Kidney glomerular epithelial cell (primary cell): ENCODE results near the gene CPE.
A peak's percentile ranks its signal among the peaks of the same experiment; 100 is the strongest.
"Not testable (repeated sequence)": the region's sequence is repeated elsewhere in the genome, so short reads cannot be mapped to it uniquely, and the experiment has no call there.

Experiments used
- DNase-seq: peaks from one replicate; lab custom pipeline; 2025; lab: John Stamatoyannopoulos, UW

CPE gene

DNA sequence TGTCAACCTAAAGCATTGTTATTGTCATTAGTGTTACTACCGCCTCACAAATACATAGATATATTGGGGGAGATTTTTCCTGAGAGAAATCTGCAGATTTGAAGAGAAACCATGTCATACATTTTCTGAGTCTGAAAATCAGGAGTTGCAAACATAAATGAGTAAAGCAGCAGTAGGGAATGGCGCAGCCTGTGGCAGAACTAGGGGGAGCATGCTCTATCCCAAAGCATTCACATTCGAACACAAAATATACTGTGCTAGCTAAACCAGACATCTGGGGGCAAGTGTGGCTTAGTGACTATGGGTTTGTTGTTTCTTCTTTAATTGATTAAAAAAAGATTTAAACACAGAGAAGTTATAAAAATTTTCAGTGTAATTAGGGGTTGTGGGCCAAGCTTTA, 83.2 kb downstream of the CPE start:
- DNase-seq, result no peak

DNA sequence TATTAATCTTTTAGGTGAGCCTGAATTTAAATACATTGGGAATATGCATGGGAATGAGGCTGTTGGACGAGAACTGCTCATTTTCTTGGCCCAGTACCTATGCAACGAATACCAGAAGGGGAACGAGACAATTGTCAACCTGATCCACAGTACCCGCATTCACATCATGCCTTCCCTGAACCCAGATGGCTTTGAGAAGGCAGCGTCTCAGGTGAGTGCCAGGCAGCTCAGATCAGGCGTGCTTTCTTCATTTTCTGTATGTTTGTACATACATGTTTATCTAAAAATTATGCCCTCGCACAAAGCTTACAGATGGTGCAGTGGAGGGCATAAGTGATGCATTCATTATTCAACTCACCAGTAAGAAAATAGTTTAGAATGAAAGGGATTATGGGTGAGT, 85.6 kb downstream of the CPE start:
- no peak for DNase-seq

DNA sequence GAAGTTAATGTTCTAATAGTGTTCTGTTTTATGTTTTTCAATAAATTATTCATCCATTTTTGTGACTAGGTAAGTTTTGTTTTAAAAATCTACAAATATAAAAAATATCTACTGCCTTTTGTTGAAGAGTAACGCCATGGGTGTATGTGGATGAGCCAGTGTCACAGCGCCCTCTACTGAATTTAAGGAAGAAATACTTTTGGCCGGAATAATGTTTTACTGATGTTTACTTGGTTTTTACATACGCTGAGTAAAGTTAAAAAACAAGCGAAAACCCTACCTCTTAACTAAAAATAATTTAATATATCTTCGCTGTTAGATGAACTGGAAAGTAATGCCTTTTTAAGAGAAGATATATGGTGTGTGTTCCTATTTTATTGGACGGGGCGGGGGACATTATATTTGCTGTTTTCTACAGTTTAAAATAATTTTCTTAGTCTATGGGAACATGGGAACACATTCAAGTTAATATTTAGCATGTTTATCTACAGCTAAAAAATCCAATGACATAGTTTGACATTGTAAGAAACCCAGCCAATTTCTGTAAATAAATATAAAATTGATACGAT, 86.1 kb downstream of the CPE start:
- DNase-seq, result peak; percentile 48

DNA sequence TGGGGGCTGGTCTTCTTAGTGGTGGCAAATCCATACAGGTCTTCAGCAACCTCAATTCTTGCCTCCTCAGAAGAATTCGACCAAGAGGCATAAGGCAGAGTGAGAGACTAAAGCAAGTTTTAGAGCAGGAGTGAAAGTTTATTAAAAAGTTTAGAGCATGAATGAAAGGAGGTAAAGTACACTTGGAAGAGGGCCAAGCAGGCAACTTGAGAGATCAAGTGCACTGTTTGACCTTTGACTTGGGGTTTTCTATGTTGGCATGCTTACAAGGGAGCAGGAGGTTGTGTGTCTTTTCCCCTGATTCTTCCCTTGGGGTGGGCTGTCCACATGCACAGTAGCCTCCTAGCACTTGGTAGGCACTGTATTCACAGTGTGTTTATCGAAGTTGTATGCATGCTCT, 91.2 kb downstream of the CPE start:
- DNase-seq, result no peak

DNA sequence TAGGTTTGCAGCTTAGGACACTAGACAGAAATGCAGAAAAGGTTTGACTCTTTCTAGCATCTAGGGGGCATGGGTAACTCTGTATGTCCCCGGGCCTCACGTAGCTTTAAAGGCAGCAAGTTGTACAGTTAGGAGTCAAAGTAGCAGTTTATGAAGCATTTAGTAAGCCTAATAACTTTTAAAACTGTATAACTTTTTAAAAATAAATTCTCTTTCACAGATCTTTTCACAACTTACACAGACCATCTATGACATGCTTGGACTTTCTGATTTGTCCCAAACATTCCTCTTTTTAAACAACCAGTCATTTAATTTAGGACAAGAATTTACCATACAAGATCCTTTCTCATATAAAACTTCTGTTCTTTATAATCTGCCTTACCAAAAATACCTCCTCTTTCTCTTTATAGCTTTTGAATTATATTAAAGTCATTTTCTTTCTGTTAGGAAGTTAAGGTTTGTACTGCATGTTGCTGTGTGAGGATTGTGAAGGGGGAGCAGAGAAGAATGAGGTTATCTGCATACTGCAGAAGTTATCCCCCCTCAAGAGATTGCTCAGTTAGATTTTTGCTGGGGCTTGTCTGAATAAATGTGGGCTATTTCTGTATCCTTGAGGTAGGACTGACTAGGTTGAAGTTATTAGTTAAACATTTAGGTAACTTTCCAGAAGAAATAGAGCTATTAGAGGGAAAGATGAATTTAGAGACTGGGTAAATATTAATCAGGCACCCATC, 94.3 kb downstream of the CPE start:
- DNase-seq, result no peak

DNA sequence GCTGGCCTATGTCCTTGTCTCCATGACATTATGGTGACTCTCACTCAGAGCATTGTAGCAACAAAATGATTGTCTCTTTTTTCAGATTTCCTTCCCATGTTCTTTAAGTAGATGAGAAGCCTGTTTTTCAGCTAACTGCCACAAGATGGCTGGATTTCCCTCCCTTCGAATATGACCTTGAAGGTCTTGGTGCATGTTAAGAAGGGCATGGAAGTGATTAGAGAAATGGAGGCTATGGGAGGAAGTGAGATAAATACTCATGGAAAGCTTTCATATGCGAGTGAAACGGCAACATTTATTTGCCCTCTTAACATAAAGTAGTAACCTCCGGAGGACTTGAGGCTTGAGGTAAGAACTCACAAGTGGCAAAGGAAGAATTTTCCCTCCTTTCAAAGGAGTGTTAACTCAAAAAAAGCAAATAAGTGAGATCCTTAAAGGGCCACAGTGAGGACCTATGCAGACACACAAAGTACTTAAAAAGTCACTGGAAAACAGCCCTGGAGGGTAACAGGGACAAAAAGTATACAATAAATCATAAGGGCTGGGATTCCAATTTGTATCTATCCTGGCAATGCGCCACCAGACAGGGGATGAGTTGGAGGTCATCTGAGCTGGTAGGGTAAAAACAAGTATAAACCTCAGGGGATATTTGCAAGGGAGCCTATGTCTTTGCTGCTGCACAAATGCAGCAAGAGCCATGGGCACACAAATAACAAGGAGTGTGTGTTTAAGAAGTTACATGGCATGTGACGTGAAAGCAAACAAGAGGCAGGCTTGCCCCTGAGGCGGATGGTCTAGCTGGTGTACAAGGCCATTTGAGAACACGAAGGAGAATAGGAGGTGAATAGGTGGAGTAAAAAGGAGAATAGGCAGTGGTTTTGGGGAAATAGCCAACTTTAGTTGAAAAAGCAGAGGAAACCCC, 96.2 kb downstream of the CPE start:
- DNase-seq, result no peak

DNA sequence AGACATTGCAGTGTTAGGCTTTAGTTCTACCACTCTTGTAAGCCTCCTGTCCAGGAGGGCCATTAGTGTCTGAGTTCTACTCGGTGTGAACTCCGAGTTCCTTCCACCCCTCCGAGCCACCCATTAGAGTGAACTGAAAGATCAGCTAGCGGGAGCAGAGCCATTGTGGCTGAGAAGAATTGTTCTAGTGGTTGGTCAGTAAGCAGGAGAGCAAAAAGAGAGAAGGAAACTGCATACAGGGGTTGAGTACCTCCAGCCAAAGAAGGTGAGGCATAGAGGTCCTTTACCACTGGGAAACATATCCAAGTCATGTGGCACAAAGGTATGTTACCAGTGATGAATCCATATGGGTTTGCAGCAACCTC, 96.9 kb downstream of the CPE start:
- DNase-seq, result no peak

DNA sequence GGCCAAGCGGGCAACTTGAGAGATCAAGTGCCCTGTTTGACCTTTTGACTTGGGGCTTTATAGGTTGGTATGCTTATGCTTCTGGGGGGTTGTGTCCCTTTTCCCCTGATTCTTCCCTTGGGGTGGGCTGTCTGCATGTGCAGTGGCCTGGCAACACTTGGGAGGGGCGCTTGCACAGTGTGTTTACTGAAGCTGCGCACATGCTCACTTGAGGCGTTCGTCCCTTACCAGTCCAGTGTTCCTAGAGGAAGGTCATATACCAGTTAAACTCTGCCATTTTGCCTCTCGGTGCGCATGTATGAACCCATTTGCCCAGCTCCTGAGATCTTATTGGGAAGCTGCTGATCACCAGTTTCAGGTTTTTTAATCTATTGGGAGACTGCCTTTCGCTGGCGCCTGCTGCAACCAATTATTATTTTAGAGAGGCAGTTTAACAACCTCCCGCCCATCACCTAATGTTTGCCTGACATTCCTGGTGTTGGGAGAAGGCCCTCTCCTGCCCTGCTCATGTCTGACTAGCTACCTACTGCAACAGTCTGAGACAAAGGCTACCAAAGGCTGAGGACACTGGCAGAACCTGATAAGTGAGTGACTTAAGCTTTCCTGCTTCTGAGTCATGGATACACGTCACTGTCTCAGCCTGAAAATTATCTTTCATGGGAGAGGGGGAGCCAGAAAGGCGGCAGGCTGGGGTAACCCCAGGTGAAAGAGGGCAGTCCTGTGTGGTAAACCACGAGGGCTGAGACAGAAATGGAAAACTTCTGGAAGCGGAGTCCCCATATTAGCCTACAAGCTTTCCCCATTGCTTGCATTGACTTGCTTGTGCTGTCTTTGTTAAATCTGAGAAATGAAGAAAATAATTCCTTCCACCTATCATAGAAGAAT, 97.6 kb downstream of the CPE start:
- DNase-seq, result no peak

DNA sequence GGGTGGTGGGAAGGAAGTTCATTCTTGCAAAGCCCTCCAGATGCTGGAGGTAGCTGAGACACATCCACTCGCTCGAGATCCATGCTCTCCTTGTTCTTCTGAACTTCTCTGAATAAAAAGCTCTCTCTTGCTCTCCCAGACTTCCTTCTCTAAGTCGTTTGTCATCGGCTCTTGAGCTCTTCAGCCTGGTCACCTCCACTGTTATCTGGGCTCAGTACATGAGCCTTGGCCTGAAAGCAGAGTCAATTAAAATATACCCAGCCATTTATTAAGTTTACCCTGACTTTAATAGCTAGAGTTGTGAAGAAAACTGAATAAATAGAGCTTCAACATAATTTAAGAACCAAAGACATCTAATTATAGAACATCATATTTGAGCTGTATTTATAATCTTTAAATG, 99.0 kb downstream of the CPE start:
- DNase-seq, result no peak

DNA sequence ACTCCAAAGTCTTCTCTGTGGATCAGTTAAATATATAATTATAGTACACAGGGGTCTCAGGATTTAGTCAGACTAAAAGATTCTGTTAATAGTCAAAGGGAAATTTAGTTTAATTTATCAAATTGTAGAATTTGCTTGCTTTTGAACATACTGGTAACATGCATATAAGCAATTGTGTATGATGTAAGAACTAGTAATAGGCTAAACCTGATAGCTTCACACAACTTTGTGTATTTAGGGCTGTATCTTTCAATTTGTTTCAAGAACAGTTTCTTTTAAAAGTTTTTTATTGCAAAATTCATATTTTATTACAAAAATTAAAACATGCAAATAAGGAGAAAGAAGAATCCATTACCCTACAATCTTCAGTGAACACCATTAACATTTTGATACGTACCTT, 99.5 kb downstream of the CPE start:
- no peak for DNase-seq

DNA sequence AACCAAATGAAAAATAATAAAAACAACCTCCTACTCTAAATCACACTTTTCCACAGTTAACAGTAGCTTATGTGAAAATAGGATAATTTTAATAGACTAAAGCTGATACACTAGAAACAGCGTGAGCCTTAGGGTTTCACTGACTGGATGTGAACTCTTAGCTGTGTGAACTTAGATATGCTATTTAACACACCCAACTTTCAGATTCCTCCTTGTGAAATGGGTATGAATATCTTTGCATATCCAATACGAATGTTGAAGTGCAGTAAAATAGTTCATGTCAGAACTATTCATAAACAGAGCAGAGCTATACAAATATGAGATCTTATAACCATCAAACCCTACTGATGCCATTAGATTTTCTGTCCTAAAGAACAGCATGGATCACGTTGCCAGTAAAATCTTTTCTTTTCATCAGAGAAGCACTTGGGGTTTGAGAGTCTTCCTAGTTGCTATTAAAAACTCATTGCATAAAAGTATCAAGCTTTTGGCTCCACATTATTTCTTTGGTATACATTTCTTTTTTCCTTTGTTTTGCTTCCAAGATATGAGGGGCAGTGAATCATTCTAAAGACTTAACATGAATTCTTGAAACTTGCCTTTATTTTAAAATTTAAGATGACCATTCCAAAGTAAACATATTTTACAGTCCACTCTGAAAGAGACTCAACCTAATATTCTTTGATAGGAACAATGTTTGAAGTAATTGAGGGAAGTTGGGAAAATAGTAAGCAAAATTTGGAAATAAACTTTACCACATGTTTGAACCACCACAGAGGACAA, 102.4 kb downstream of the CPE start:
- DNase-seq, result no peak

DNA sequence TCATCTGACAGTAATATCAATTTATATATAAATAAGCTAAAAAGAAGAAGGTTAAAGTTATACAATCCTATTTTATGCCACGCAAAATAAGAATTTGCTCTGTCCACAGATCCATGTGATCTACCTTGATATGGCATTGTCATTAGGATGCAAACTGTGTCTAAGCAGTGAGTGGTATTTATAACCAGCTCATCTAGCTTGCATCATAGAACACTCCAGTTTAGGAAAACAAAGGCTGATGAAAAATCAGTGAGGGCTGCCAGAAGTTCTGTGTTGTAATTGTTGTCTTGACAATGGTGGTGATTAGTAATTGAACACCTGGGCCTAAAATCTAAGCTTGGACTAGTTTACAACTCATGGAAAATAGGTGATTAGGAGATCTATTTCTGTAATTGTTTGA, 111.0 kb downstream of the CPE start:
- DNase-seq, result no peak

DNA sequence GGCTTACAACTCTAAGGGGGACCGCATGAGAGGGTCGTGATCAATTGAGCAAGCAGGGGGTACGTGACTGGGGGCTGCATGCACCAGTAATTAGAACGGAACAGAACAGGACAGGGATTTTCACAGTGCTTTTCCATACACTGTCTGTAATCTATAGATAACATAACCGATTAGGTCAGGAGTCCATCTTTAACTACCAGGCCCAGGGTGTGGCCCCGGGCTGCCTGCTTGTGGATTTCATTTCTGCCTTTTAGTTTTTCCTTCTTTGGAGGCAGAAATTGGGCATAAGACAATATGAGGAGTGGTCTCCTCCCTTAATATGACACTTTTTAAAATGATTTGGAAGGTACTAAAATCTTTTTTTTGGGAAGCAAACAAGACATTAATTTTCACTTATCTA, 113.8 kb downstream of the CPE start:
- DNase-seq, result not testable (repeated sequence)

DNA sequence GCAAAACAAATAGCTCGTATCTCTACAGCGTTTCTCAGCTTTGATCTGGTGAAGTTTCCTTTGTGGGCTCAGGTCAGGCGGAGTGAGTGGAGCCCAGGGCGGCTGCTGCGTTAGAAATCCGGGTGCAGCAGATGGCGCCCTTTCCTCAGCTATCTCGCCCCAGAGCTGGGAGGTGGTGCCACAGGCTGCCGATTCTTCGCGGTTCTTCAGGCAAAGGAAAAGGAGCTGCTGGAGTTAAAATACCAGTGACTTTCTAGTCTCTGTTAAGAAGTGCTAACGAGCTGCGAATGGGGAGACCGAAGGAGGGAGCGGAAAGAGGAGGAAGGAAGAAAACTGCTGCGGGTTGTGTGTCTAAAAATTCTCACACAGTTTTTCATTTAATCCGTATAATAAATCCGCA, 114.6 kb downstream of the CPE start:
- peak; percentile 29 for DNase-seq

DNA sequence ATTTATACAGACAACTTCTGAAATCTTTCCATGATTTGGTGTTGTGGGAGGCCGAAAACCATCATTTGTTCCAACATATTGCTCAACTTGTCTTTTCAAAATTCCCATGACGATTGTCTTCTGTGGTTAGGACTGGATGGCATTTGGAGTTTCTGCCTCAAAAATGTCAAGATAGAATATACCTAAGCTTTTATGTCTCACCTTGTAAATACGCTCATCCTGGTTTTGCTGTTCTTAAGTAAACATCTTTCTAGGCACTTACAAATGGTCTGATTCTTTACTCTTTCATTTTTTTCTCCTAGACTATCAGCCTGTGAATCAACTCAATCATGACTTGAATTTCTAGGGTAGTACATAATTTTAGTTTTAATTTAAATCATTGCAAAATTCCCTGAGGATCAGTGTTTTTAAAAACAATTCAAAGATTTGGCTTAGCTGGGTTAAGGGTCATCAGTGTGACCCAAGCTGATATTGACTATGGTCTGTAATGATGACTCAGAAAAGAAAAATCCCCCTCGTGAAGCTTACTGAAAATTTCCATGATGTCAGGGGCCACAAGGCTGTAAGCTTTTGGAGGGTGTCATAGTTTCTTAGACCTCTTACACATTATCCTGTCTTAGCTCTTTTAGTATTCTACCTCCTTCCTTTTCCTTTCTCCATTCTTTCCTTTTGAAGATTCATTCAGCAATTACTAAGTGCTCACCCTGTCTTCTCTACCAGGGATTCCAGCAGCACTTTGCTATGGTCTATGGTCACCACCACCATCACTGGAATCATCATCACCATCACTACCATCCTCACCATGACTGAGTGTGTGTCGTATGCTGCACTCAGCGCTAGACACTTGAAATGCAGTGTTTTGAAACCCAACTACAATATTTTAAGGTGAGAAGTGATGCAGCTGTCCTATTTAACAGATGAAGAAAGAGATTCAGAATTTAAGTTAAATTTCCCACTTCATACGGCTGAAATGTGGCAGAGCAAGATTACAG, 124.4 kb downstream of the CPE start:
- DNase-seq, result peak; percentile 1

DNA sequence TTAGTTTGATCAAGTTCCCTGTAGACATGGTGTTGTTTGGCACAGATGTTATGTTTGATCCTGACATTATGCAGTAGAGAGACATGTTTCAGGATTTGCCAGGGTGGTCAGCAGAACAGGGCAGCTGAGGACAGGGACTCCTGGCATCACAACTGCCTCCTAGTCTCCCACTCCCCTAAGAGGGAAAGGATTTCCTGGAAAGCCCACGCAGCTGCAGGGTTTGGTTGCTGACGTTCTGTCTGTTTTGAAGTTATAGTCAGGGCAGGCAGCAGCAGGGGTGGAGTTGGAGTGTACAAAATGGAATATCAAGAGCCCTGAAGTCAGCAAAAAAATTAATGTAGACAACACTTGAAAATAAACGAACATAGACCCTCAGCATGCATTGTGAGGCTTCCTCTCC, 125.4 kb downstream of the CPE start:
- no peak for DNase-seq

DNA sequence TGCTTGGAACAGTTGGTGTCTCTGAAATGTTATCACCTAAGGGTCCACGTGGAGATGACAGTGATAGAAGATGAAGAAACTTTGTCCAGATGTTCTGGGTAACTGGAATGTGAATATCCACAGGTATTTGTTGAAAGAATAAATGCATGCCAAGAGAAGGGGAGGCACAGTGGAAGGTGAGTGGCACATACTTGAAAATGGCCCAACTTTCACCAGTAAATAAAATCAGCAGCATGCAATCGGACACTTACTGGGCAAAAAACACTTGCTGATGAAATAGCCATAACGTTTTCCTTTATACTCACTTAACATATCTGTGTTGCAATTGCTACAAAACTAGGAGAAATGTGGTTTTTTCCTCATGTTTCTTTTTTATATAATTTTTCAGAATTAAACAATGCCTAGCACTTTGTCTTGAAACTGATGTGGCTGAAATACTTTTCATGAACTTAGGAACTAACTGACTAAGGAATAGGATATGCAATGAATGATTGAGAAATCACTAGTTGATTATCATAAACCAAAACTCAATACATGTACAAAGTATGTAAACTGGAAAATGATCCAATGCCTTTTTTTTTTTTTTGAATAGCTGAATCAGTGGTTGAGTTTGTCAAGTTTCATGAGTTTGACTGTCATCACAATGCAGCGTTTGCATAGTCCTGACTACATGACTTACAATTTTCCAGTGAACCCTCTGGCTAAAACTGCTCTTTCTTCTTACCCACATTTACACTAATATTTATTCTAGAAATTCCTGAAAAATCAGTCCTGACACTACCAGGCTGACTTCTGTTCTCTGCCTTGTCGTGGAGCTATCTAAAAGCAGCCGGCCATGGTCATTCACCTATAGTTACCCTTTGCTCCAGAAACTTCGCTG, 127.4 kb downstream of the CPE start:
- peak; percentile 0 for DNase-seq

DNA sequence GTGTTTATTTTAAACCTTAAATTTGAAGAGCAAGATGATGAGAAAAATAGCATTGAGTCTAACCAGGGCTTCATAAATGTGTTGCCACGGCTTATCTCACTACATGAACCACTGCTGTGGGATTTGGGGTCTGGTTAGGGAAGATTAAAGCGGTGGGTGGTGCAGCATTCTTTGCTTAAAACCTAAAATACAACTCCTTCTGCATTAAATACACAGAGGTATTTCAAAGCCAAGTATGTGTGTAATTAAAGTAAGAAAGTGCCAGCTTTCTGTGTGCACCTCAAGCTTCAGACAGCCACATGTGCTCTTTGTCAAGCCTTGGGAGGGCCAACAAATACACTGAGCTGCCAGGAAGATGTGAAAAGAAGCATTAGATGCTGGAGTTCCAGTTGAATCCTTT, 128.0 kb downstream of the CPE start:
- DNase-seq, result no peak

DNA sequence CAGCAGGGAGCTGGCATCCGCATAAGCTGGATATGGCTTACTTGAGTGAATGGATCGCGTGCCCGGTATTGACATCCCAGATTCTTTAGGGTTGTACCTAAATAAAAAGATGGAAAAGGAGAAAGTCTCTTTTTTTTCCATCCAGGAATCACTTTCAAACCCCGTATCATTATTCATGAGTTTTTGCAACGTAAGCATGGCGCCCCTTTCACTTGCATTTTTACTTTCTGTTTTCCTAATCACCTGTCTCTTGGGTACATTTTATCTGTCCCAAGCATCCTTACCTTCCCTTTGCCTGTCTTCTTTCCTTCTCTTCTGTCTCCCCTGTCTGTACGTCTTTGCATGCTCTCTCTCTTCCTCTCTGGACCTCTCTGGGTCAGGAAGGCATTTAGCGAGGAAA, 128.6 kb downstream of the CPE start:
- no peak for DNase-seq
